ENCODE results near the gene VAPA. TPM values are rescaled to one million over a fixed set of nuclear protein-coding genes. Genes with fewer than 3 reads are reported as not detected.

The VAPA gene
- total RNA-seq, 6 experiments from 2014 or later = 184 to 237 (median 206) TPM

- peaks cover 40% of the 10 kb centered on the region for H3K4me1 Mint-ChIP-seq (ENCODE audit: low read depth)
- DNase-seq = no peak
- no peaks in the 10 kb centered on the region for H3K27me3 Mint-ChIP-seq (ENCODE audit: insufficient read depth)
- H3K27ac Mint-ChIP-seq = 0 out of 2 replicates have a peak overlapping the region, but pooled peaks have one; percentile 21
- H3K9me3 Mint-ChIP-seq = no peaks in the 10 kb centered on the region
- no peak for TF ChIP-seq CTCF (IDR thresholded peaks at IDR 0.05)
- H3K4me3 Mint-ChIP-seq = no peak overlapping the region
- H3K36me3 Mint-ChIP-seq (ENCODE audit: low read depth) = peaks cover 30% of the 10 kb centered on the region
Observed at GRCh38 chr18:9933865-9934264, 20.0 kb downstream of the VAPA start.

GRCh38 chr18:9934274-9934673 is 20.5 kb downstream of the VAPA start:
- Mint-ChIP-seq H3K9me3 (no peaks in the 10 kb centered on the region), H3K27ac (no peak overlapping the region), H3K27me3 (ENCODE audit: insufficient read depth) (no peaks in the 10 kb centered on the region), H3K4me3 (no peak overlapping the region), H3K36me3 (ENCODE audit: low read depth) (peaks cover 30% of the 10 kb centered on the region), H3K4me1 (ENCODE audit: low read depth) (peaks cover 36% of the 10 kb centered on the region)
- TF ChIP-seq CTCF (IDR thresholded peaks at IDR 0.05) = no peak
- no peak for DNase-seq

- Mint-ChIP-seq H3K4me1 (ENCODE audit: low read depth) (peaks cover 5% of the 10 kb centered on the region), H3K36me3 (ENCODE audit: low read depth) (peaks cover 35% of the 10 kb centered on the region), H3K27ac (no peak overlapping the region), H3K27me3 (ENCODE audit: insufficient read depth) (no peaks in the 10 kb centered on the region), H3K9me3 (no peaks in the 10 kb centered on the region), H3K4me3 (no peak overlapping the region)
- no peak for DNase-seq
- TF ChIP-seq CTCF (IDR thresholded peaks at IDR 0.05) = no peak
Observed at GRCh38 chr18:9941103-9941502, 27.3 kb downstream of the VAPA start.

GRCh38 chr18:9941660-9942059 is 27.8 kb downstream of the VAPA start:
- peaks cover 11% of the 10 kb centered on the region for H3K4me1 Mint-ChIP-seq (ENCODE audit: low read depth)
- no peaks in the 10 kb centered on the region for H3K27me3 Mint-ChIP-seq (ENCODE audit: insufficient read depth)
- no peak overlapping the region for H3K4me3 Mint-ChIP-seq
- DNase-seq = no peak
- H3K9me3 Mint-ChIP-seq = no peaks in the 10 kb centered on the region
- no peak for TF ChIP-seq CTCF (IDR thresholded peaks at IDR 0.05)
- peaks cover 39% of the 10 kb centered on the region for H3K36me3 Mint-ChIP-seq (ENCODE audit: low read depth)
- H3K27ac Mint-ChIP-seq = no peak overlapping the region

- Mint-ChIP-seq H3K4me3 (no peak overlapping the region), H3K9me3 (no peaks in the 10 kb centered on the region), H3K36me3 (ENCODE audit: low read depth) (peaks cover 34% of the 10 kb centered on the region), H3K27me3 (ENCODE audit: insufficient read depth) (no peaks in the 10 kb centered on the region), H3K27ac (no peak overlapping the region), H3K4me1 (ENCODE audit: low read depth) (peaks cover 24% of the 10 kb centered on the region)
- no peak for DNase-seq
- TF ChIP-seq CTCF (IDR thresholded peaks at IDR 0.05) = no peak
Observed at GRCh38 chr18:9943311-9943710, 29.5 kb downstream of the VAPA start.

GRCh38 chr18:9944805-9945204 is 31.0 kb downstream of the VAPA start:
- Mint-ChIP-seq H3K36me3 (ENCODE audit: low read depth) (peaks cover 34% of the 10 kb centered on the region), H3K27ac (no peak overlapping the region), H3K4me1 (ENCODE audit: low read depth) (peaks cover 27% of the 10 kb centered on the region), H3K27me3 (ENCODE audit: insufficient read depth) (no peaks in the 10 kb centered on the region), H3K9me3 (no peaks in the 10 kb centered on the region), H3K4me3 (no peak overlapping the region)
- TF ChIP-seq CTCF (IDR thresholded peaks at IDR 0.05) = no peak
- no peak for DNase-seq

Data from HFFc6 (cell line).